GM18858 (cell line): ENCODE measurements around the gene MSL3B.
"Not testable (repeated sequence)": the region's sequence is repeated elsewhere in the genome, so short reads cannot be mapped to it uniquely, and the experiment has no call there.

Experiments
- ATAC-seq: cut with Tn5 transposase; IDR thresholded peaks from one replicate; pipeline ENCODE4 v1.9.1; 2021; ENCODE audit not compliant: unreplicated experiment

The MSL3B gene

GRCh38 chr2:233867993-233868532 lies at the start of gene MSL3B:
Gene MSL3B, minus strand, starts transcription at chr2:233868386.
- ATAC-seq = peak; percentile 69

GRCh38 chr2:233917116-233917515 lies 48.9 kb upstream of the MSL3B start, which contains the start of gene TRPM8:
Gene TRPM8, plus strand, starts transcription at chr2:233917373. Its CDS starts 9,165 bp downstream, at chr2:233926538.
- ATAC-seq = no peak

- ATAC-seq = no peak
Measured at GRCh38 chr2:233915128-233915527, 46.9 kb upstream of the MSL3B start.

GRCh38 chr2:233912691-233913423 lies 44.7 kb upstream of the MSL3B start:
- no peak for ATAC-seq

GRCh38 chr2:233907627-233908026 lies 39.4 kb upstream of the MSL3B start:
- ATAC-seq = no peak

GRCh38 chr2:233905945-233906344 lies 37.8 kb upstream of the MSL3B start:
- ATAC-seq = no peak

GRCh38 chr2:233901884-233902283 lies 33.7 kb upstream of the MSL3B start:
- no peak for ATAC-seq

- no peak for ATAC-seq
Measured at GRCh38 chr2:233901367-233901766, 33.2 kb upstream of the MSL3B start.

GRCh38 chr2:233896253-233896652 lies 28.1 kb upstream of the MSL3B start:
- ATAC-seq = not testable (repeated sequence)

- no peak for ATAC-seq
Measured at GRCh38 chr2:233892793-233893192, 24.6 kb upstream of the MSL3B start.

- ATAC-seq = no peak
Measured at GRCh38 chr2:233882353-233882752, 14.2 kb upstream of the MSL3B start.

- ATAC-seq = not testable (repeated sequence)
Measured at GRCh38 chr2:233872125-233872524, 3.9 kb upstream of the MSL3B start.

GRCh38 chr2:233871432-233871831 lies 3.2 kb upstream of the MSL3B start:
- ATAC-seq = no peak

GRCh38 chr2:233866479-233866878 lies 1.7 kb downstream of the MSL3B start:
- no peak for ATAC-seq

- ATAC-seq = no peak
Measured at GRCh38 chr2:233865838-233866237, 2.3 kb downstream of the MSL3B start.

GRCh38 chr2:233862261-233862768 lies 5.9 kb downstream of the MSL3B start:
- ATAC-seq = no peak

- no peak for ATAC-seq
Measured at GRCh38 chr2:233858331-233858730, 9.9 kb downstream of the MSL3B start.

GRCh38 chr2:233857511-233858141 lies 10.6 kb downstream of the MSL3B start:
- no peak for ATAC-seq

GRCh38 chr2:233856184-233856583 lies 12.0 kb downstream of the MSL3B start:
- no peak for ATAC-seq

GRCh38 chr2:233855345-233855744 lies 12.8 kb downstream of the MSL3B start:
- no peak for ATAC-seq

GRCh38 chr2:233854241-233854981 lies 13.8 kb downstream of the MSL3B start, which contains the start of gene HJURP:
Gene HJURP, minus strand, starts transcription at chr2:233854535. Its CDS starts 35 bp downstream, at chr2:233854500.
- ATAC-seq = peak; percentile 90
